Measurements from ENCODE around the gene SLBP.
A peak's percentile ranks its signal among the peaks of the same experiment; 100 is the strongest.

SLBP gene

GRCh38 chr4:1750381-1751154 is 38.4 kb upstream of the SLBP start:
- ATAC-seq: no peak
- TF ChIP-seq RARB (CRISPR knock-in tag; IDR thresholded peaks at IDR 0.05) (no peak), ZNF8 (CRISPR knock-in tag; IDR thresholded peaks at IDR 0.05) (no peak), ESRRG (CRISPR knock-in tag; IDR thresholded peaks at IDR 0.05) (no peak), BACH2 (CRISPR knock-in tag; IDR thresholded peaks at IDR 0.05; ENCODE audit: borderline replicate concordance) (no peak), GLIS3 (CRISPR knock-in tag; IDR thresholded peaks at IDR 0.05) (no peak), ZC3H10 (CRISPR knock-in tag; IDR thresholded peaks at IDR 0.05) (no peak)

DNA sequence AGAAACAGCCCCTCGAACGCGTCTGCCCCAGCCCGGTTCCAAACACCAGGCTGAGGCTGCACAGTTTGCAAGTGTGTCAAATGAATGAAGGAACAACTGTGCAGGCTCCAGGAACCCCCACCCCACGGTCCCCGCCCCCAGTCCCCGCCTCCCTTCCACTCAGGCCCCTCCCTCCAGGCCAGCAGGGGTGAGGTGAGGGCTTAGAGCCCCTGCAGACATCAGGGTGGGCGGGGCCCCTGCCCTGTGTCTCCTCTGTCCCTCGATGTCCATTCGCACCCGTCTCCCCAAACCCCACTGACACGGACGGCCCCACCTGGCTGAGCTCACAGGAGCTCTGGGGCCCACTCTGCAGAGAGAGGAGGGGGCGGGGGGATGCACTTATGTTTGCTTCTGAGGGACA is 37.7 kb upstream of the SLBP start:
- no peak for TF ChIP-seq ESRRG (CRISPR knock-in tag; IDR thresholded peaks at IDR 0.05)
- TF ChIP-seq ARNTL (CRISPR knock-in tag; IDR thresholded peaks at IDR 0.05; ENCODE audit: borderline replicate concordance, low read depth): no peak
- no peak for TF ChIP-seq GLIS3 (CRISPR knock-in tag; IDR thresholded peaks at IDR 0.05)
- TF ChIP-seq TCF4 (CRISPR knock-in tag; IDR thresholded peaks at IDR 0.05; ENCODE audit: borderline replicate concordance): no peak
- no peak for TF ChIP-seq ZFP30 (CRISPR knock-in tag; IDR thresholded peaks at IDR 0.05)
- TF ChIP-seq ZNF8 (CRISPR knock-in tag; IDR thresholded peaks at IDR 0.05): no peak
- TF ChIP-seq, protein P1, sequence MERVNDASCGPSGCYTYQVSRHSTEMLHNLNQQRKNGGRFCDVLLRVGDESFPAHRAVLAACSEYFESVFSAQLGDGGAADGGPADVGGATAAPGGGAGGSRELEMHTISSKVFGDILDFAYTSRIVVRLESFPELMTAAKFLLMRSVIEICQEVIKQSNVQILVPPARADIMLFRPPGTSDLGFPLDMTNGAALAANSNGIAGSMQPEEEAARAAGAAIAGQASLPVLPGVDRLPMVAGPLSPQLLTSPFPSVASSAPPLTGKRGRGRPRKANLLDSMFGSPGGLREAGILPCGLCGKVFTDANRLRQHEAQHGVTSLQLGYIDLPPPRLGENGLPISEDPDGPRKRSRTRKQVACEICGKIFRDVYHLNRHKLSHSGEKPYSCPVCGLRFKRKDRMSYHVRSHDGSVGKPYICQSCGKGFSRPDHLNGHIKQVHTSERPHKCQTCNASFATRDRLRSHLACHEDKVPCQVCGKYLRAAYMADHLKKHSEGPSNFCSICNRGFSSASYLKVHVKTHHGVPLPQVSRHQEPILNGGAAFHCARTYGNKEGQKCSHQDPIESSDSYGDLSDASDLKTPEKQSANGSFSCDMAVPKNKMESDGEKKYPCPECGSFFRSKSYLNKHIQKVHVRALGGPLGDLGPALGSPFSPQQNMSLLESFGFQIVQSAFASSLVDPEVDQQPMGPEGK (CRISPR knock-in tag; IDR thresholded peaks at IDR 0.05; ENCODE audit: borderline replicate concordance): no peak
- no peak for TF ChIP-seq CSRNP3 (CRISPR knock-in tag; IDR thresholded peaks at IDR 0.05)
- no peak for TF ChIP-seq BACH2 (CRISPR knock-in tag; IDR thresholded peaks at IDR 0.05; ENCODE audit: borderline replicate concordance)
- TF ChIP-seq CSDC2 (CRISPR knock-in tag; IDR thresholded peaks at IDR 0.05): no peak
- no peak for TF ChIP-seq SNAI2 (CRISPR knock-in tag; IDR thresholded peaks at IDR 0.05)
- no peak for TF ChIP-seq PPARA (CRISPR knock-in tag; IDR thresholded peaks at IDR 0.05; ENCODE audit: borderline replicate concordance)
- TF ChIP-seq ZFP3 (CRISPR knock-in tag; IDR thresholded peaks at IDR 0.05): no peak
- no peak for ATAC-seq

- TF ChIP-seq RARB (CRISPR knock-in tag; IDR thresholded peaks at IDR 0.05): no peak
- no peak for TF ChIP-seq BACH2 (CRISPR knock-in tag; IDR thresholded peaks at IDR 0.05; ENCODE audit: borderline replicate concordance)
- no peak for TF ChIP-seq CSDC2 (CRISPR knock-in tag; IDR thresholded peaks at IDR 0.05)
- TF ChIP-seq CREB5 (CRISPR knock-in tag; IDR thresholded peaks at IDR 0.05; ENCODE audit: low read depth): no peak
- no peak for TF ChIP-seq ZFP30 (CRISPR knock-in tag; IDR thresholded peaks at IDR 0.05)
- ATAC-seq: no peak
Observed at GRCh38 chr4:1749370-1749769, 37.3 kb upstream of the SLBP start.

- TF ChIP-seq ESRRG (CRISPR knock-in tag; IDR thresholded peaks at IDR 0.05) (no peak), SNAI2 (CRISPR knock-in tag; IDR thresholded peaks at IDR 0.05) (no peak), ZC3H10 (CRISPR knock-in tag; IDR thresholded peaks at IDR 0.05) (no peak), ISL1 (CRISPR knock-in tag; IDR thresholded peaks at IDR 0.05) (no peak), ZFP3 (CRISPR knock-in tag; IDR thresholded peaks at IDR 0.05) (peak; percentile 90), CSDC2 (CRISPR knock-in tag; IDR thresholded peaks at IDR 0.05) (no peak)
- TF ChIP-seq, protein P1 (CRISPR knock-in tag; IDR thresholded peaks at IDR 0.05; ENCODE audit: borderline replicate concordance): no peak
- peak; percentile 72 for ATAC-seq
Observed at GRCh38 chr4:1748465-1748995, 36.4 kb upstream of the SLBP start.

DNA sequence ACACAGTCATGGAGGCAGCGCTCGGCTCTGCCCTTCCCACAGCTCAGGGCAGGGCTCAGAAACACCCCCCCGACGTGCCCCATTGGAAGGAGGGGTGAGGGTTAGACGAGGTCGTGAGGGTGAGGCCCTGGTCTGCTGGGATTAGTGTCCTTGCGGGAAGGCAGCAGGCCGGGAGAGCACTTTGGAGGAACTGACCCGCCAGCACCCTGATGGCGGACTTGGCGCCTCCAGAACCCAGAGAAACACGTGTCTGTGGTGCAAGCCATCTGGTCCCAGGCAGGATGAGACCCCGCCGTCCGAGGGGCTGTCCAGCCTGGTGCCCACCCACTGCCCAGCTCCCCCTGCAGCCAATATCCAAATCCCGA is 35.5 kb upstream of the SLBP start:
- ATAC-seq: no peak
- TF ChIP-seq ZFP30 (CRISPR knock-in tag; IDR thresholded peaks at IDR 0.05): no peak
